T-helper 2 cell treated with Interferon-gamma antibody and Interleukin-4, amounts not matched to agents 5 μg/mL and 100 μg/mL, for 36 hours (primary cell): ENCODE results near the gene ZNF423.
"Not testable (repeated sequence)": the region's sequence is repeated elsewhere in the genome, so short reads cannot be mapped to it uniquely, and the experiment has no call there.

Experiments
- DNase-seq: peaks from one replicate; pipeline ENCODE4 v3.0.0; 2021; ENCODE audit warnings: low spot score
- H3K27ac Mint-ChIP-seq: one replicate; pipeline ENCODE4 v1.8.0; 2021; ENCODE audit warnings: mild to moderate bottlenecking, mixed read lengths
- H3K27me3 Mint-ChIP-seq: one replicate; pipeline ENCODE4 v1.8.0; 2021; ENCODE audit warnings: low read depth, mixed read lengths
- H3K36me3 Mint-ChIP-seq: one replicate; pipeline ENCODE4 v1.8.0; 2021; ENCODE audit warnings: low read depth, mixed read lengths
- H3K4me1 Mint-ChIP-seq: one replicate; pipeline ENCODE4 v1.8.0; 2021; ENCODE audit warnings: low read depth, mixed read lengths
- H3K4me3 Mint-ChIP-seq: one replicate; pipeline ENCODE4 v1.8.0; 2022; ENCODE audit warnings: mild to moderate bottlenecking, moderate library complexity, mixed read lengths
- H3K9me3 Mint-ChIP-seq: one replicate; pipeline ENCODE4 v1.8.0; 2021; ENCODE audit warnings: mixed read lengths

Gene ZNF423

GRCh38 chr16:49881890-49882289 lies 26.0 kb upstream of the ZNF423 start:
- no peak overlapping the region for H3K27ac Mint-ChIP-seq
- DNase-seq: no peak
- H3K27me3 Mint-ChIP-seq: peaks cover 7% of the 10 kb centered on the region
- H3K4me3 Mint-ChIP-seq: no peak overlapping the region
- no peaks in the 10 kb centered on the region for H3K9me3 Mint-ChIP-seq
- H3K36me3 Mint-ChIP-seq: no peaks in the 10 kb centered on the region
- H3K4me1 Mint-ChIP-seq: no peaks in the 10 kb centered on the region

- not testable (repeated sequence) for H3K36me3 Mint-ChIP-seq, H3K4me3 Mint-ChIP-seq, H3K27ac Mint-ChIP-seq, H3K4me1 Mint-ChIP-seq, DNase-seq, H3K9me3 Mint-ChIP-seq
- peaks cover 19% of the 10 kb centered on the region for H3K27me3 Mint-ChIP-seq
Measured at GRCh38 chr16:49878540-49878939, 22.6 kb upstream of the ZNF423 start.

GRCh38 chr16:49876716-49877129 lies 20.8 kb upstream of the ZNF423 start:
- H3K9me3 Mint-ChIP-seq: no peaks in the 10 kb centered on the region
- H3K27me3 Mint-ChIP-seq: peaks cover 23% of the 10 kb centered on the region
- no peak overlapping the region for H3K27ac Mint-ChIP-seq
- no peak overlapping the region for H3K4me3 Mint-ChIP-seq
- H3K4me1 Mint-ChIP-seq: no peaks in the 10 kb centered on the region
- H3K36me3 Mint-ChIP-seq: no peaks in the 10 kb centered on the region
- peak; percentile 21 for DNase-seq

GRCh38 chr16:49875806-49876715 lies 20.1 kb upstream of the ZNF423 start:
- peaks cover 23% of the 10 kb centered on the region for H3K27me3 Mint-ChIP-seq
- H3K4me1 Mint-ChIP-seq: no peaks in the 10 kb centered on the region
- no peaks in the 10 kb centered on the region for H3K9me3 Mint-ChIP-seq
- no peak for DNase-seq
- no peak overlapping the region for H3K4me3 Mint-ChIP-seq
- no peak overlapping the region for H3K27ac Mint-ChIP-seq
- H3K36me3 Mint-ChIP-seq: no peaks in the 10 kb centered on the region

GRCh38 chr16:49874613-49875237 lies 18.8 kb upstream of the ZNF423 start:
- Mint-ChIP-seq H3K4me3 (no peak overlapping the region), H3K4me1 (no peaks in the 10 kb centered on the region), H3K27ac (no peak overlapping the region), H3K36me3 (no peaks in the 10 kb centered on the region), H3K27me3 (peaks cover 23% of the 10 kb centered on the region), H3K9me3 (no peaks in the 10 kb centered on the region)
- no peak for DNase-seq

GRCh38 chr16:49871824-49872223 lies 15.9 kb upstream of the ZNF423 start:
- not testable (repeated sequence) for H3K4me1 Mint-ChIP-seq, H3K9me3 Mint-ChIP-seq, H3K4me3 Mint-ChIP-seq, H3K27ac Mint-ChIP-seq, H3K36me3 Mint-ChIP-seq, DNase-seq
- H3K27me3 Mint-ChIP-seq: peaks cover 15% of the 10 kb centered on the region

GRCh38 chr16:49869731-49870130 lies 13.8 kb upstream of the ZNF423 start:
- H3K4me3 Mint-ChIP-seq: no peak overlapping the region
- H3K27me3 Mint-ChIP-seq: peaks cover 4% of the 10 kb centered on the region
- H3K36me3 Mint-ChIP-seq: no peaks in the 10 kb centered on the region
- no peak for DNase-seq
- H3K4me1 Mint-ChIP-seq: no peaks in the 10 kb centered on the region
- H3K27ac Mint-ChIP-seq: no peak overlapping the region
- no peaks in the 10 kb centered on the region for H3K9me3 Mint-ChIP-seq

GRCh38 chr16:49867796-49868668 lies 12.1 kb upstream of the ZNF423 start:
- Mint-ChIP-seq H3K27ac (no peak overlapping the region), H3K36me3 (no peaks in the 10 kb centered on the region), H3K27me3 (peaks cover 8% of the 10 kb centered on the region), H3K4me1 (no peaks in the 10 kb centered on the region), H3K9me3 (no peaks in the 10 kb centered on the region), H3K4me3 (no peak overlapping the region)
- DNase-seq: no peak

- peaks cover 8% of the 10 kb centered on the region for H3K27me3 Mint-ChIP-seq
- no peak overlapping the region for H3K4me3 Mint-ChIP-seq
- H3K36me3 Mint-ChIP-seq: no peaks in the 10 kb centered on the region
- no peaks in the 10 kb centered on the region for H3K4me1 Mint-ChIP-seq
- no peaks in the 10 kb centered on the region for H3K9me3 Mint-ChIP-seq
- no peak overlapping the region for H3K27ac Mint-ChIP-seq
- DNase-seq: no peak
Measured at GRCh38 chr16:49867234-49867633, 11.3 kb upstream of the ZNF423 start.

- DNase-seq: no peak
- no peaks in the 10 kb centered on the region for H3K4me1 Mint-ChIP-seq
- H3K4me3 Mint-ChIP-seq: no peak overlapping the region
- no peaks in the 10 kb centered on the region for H3K36me3 Mint-ChIP-seq
- H3K9me3 Mint-ChIP-seq: no peaks in the 10 kb centered on the region
- no peak overlapping the region for H3K27ac Mint-ChIP-seq
- H3K27me3 Mint-ChIP-seq: peaks cover 12% of the 10 kb centered on the region
Measured at GRCh38 chr16:49866595-49867071, 10.7 kb upstream of the ZNF423 start.

GRCh38 chr16:49862694-49863093 lies 6.8 kb upstream of the ZNF423 start:
- Mint-ChIP-seq H3K27me3 (peaks cover 41% of the 10 kb centered on the region), H3K4me1 (peaks cover 2% of the 10 kb centered on the region), H3K27ac (no peak overlapping the region), H3K36me3 (no peaks in the 10 kb centered on the region), H3K4me3 (no peak overlapping the region), H3K9me3 (no peaks in the 10 kb centered on the region)
- DNase-seq: no peak

GRCh38 chr16:49861299-49861698 lies 5.4 kb upstream of the ZNF423 start:
- H3K27me3 Mint-ChIP-seq: peaks cover 48% of the 10 kb centered on the region

GRCh38 chr16:49860593-49860992 lies 4.7 kb upstream of the ZNF423 start:
- no peak overlapping the region for H3K27ac Mint-ChIP-seq
- peaks cover 50% of the 10 kb centered on the region for H3K27me3 Mint-ChIP-seq
- DNase-seq: no peak
- no peaks in the 10 kb centered on the region for H3K9me3 Mint-ChIP-seq
- peaks cover 5% of the 10 kb centered on the region for H3K4me1 Mint-ChIP-seq
- no peaks in the 10 kb centered on the region for H3K36me3 Mint-ChIP-seq
- no peak overlapping the region for H3K4me3 Mint-ChIP-seq

More at GRCh38 chr16:49861299-49861698, 5.4 kb upstream of the ZNF423 start:
- Mint-ChIP-seq H3K4me1 (peaks cover 5% of the 10 kb centered on the region), H3K9me3 (no peaks in the 10 kb centered on the region), H3K4me3 (no peak overlapping the region), H3K27ac (no peak overlapping the region), H3K36me3 (no peaks in the 10 kb centered on the region)
- DNase-seq: no peak
